Measurements from ENCODE around the gene INSM1. TPM values are rescaled to one million over a fixed set of nuclear protein-coding genes. Genes with fewer than 3 reads are reported as not detected.
A peak's percentile ranks its signal among the peaks of the same experiment; 100 is the strongest.
"Not testable (repeated sequence)": the region's sequence is repeated elsewhere in the genome, so short reads cannot be mapped to it uniquely, and the experiment has no call there.

The INSM1 gene
- total RNA-seq, 2 experiments from 2014 or later = 0.25 to 0.38 TPM

DNA sequence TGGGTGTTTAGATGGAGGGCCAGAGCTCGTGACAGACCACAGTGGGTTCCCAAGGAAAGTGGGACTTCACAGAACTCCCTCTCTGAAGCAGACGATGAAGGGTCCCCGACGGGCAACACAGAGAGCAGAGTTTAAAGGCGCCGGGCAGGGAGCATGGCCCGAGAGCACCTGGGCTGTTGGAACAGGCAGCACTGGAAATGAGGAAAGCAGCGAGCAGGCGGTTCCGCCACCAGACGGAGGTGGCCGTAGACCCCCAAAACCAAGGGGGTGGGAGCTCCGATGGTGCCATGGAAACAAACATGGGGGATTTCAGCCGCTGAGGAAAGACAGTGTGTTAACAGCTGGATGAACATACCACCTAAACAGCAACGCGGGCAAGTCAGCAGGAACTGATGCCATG is 27.5 kb upstream of the INSM1 start:
- CTCF ChIA-PET = no interaction called here
- no peaks in the 10 kb centered on the region for H3K36me3 Mint-ChIP-seq (ENCODE audit: low read depth)
- H3K27me3 Mint-ChIP-seq (ENCODE audit: low read depth) = peaks cover 6% of the 10 kb centered on the region
- H3K4me3 Mint-ChIP-seq = no peak overlapping the region
- intact Hi-C loops (cut with micrococcal nuclease) = no loop called here
- no peak overlapping the region for H3K27ac Mint-ChIP-seq
- no peaks in the 10 kb centered on the region for H3K4me1 Mint-ChIP-seq (ENCODE audit: low read depth)
- H3K9me3 Mint-ChIP-seq = no peaks in the 10 kb centered on the region
- no peak for DNase-seq

DNA sequence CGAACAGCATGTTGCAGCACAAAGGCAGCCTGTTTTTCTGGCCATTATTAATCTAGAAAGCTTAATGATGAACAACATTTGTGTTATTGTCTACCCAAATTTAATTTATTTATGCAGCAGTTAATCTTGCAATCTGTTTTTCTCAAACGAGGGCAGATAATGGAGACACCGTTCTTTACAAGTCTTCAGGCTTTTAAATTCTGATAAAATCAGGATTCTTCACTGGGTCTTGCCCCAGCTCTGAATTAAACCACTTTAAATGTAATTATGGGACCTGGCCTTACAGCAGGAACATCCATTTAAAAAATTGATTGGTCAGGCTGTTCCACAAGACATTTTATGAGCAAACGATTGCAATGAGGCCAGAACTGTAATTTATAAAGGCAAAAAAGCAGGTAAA is 26.5 kb upstream of the INSM1 start:
- intact Hi-C loops (cut with micrococcal nuclease) = no loop called here
- CTCF ChIA-PET = no interaction called here
- Mint-ChIP-seq H3K36me3 (ENCODE audit: low read depth) (no peaks in the 10 kb centered on the region), H3K27ac (no peak overlapping the region), H3K27me3 (ENCODE audit: low read depth) (peaks cover 6% of the 10 kb centered on the region), H3K4me1 (ENCODE audit: low read depth) (no peaks in the 10 kb centered on the region), H3K9me3 (no peaks in the 10 kb centered on the region), H3K4me3 (no peak overlapping the region)
- no peak for DNase-seq

DNA sequence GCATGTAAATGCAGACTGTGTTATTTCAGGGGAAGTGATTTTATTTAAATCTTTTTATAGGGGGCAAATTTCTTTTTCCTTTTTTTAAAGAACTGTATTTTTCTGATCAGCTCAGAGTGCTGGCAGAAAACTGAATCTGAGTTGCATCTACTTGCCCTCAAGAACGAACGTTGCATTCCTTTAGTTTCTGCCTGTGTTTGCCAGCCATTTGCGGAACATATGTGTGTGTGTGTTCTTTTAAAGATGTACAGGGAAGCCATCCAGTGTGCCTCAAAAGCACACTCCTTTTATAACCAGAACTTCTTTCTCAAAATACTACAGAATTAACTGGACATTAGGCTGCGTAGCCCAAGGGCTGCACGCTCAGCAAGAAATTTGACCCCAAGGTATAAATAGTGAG is 25.8 kb upstream of the INSM1 start:
- intact Hi-C loops (cut with micrococcal nuclease) = no loop called here
- CTCF ChIA-PET = no interaction called here
- H3K27ac Mint-ChIP-seq = no peak overlapping the region

DNA sequence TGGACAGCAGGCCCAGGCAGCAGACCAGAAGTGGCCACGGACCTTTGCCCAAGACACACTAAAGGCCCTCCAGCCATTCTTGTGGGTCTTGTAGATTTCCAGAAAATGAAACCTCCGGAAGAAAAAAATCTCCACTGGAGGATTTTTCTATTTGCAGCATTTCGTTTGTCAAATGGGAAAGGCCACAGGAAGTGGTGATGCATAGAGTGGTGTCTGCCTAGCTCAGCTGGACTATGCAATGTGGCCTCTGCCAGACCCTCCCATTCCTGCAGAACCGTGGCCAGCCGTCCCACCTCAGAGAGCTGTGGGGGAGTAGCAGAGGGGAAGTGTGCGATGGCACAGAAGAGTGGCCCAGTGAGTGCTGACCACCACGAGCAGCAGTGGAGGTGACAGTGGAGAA is 24.0 kb upstream of the INSM1 start:
- H3K27me3 Mint-ChIP-seq (ENCODE audit: low read depth) = peaks cover 10% of the 10 kb centered on the region
- CTCF ChIA-PET = no interaction called here
- no peak overlapping the region for H3K4me3 Mint-ChIP-seq
- H3K9me3 Mint-ChIP-seq = no peaks in the 10 kb centered on the region
- no peak for DNase-seq
- H3K27ac Mint-ChIP-seq = no peak overlapping the region
- H3K36me3 Mint-ChIP-seq (ENCODE audit: low read depth) = no peaks in the 10 kb centered on the region
- intact Hi-C loops (cut with micrococcal nuclease) = no loop called here
- H3K4me1 Mint-ChIP-seq (ENCODE audit: low read depth) = no peaks in the 10 kb centered on the region

More for the DNA sequence above, 25.8 kb upstream of the INSM1 start:
- no peak overlapping the region for H3K4me3 Mint-ChIP-seq
- no peaks in the 10 kb centered on the region for H3K9me3 Mint-ChIP-seq
- H3K4me1 Mint-ChIP-seq (ENCODE audit: low read depth) = no peaks in the 10 kb centered on the region
- H3K27me3 Mint-ChIP-seq (ENCODE audit: low read depth) = peaks cover 6% of the 10 kb centered on the region
- H3K36me3 Mint-ChIP-seq (ENCODE audit: low read depth) = no peaks in the 10 kb centered on the region
- no peak for DNase-seq

DNA sequence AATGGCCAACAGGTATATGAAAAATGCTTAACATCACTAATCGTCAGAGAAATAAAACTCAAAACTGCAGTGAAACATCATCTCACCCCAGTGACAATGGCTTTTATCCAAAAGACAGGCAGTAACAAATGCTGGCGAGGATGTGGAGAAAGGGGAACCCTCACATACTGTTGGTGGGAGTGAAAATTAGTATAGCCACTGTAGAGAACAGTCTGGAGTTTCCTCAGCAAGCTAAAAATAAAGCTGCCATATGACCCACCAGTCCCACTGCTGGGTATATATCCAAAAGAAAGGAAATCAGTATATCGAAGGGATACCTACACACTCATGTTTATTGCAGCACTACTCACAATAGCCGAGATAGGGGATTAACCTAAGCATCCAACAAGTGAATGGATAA is 23.4 kb upstream of the INSM1 start:
- intact Hi-C loops (cut with micrococcal nuclease) = no loop called here
- Mint-ChIP-seq H3K27me3 (ENCODE audit: low read depth) (peaks cover 14% of the 10 kb centered on the region), H3K4me3 (no peak overlapping the region), H3K4me1 (ENCODE audit: low read depth) (no peaks in the 10 kb centered on the region), H3K36me3 (ENCODE audit: low read depth) (no peaks in the 10 kb centered on the region), H3K9me3 (no peaks in the 10 kb centered on the region), H3K27ac (no peak overlapping the region)
- CTCF ChIA-PET = no interaction called here
- no peak for DNase-seq

DNA sequence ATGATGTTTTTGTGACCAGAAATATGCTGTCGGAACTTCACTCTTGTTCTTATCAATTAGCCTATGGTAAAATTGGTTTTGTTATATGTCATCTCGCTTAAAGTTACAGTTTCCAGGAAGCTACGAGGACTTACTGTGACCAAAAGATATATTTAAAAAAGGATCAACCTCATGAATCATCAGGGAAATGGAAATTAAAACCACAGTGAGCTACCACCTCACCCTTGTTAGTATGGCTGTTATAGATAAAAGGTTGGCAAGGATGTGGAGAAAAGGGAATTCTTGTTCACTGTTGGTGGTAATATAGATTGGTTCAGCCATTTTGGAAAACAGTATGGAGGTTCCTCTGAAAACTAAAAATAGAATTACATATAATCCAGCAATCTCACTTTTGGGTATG is 14.3 kb upstream of the INSM1 start:
- CTCF ChIA-PET = no interaction called here
- no peak for DNase-seq
- H3K36me3 Mint-ChIP-seq (ENCODE audit: low read depth) = no peaks in the 10 kb centered on the region
- intact Hi-C loops (cut with micrococcal nuclease) = no loop called here
- H3K27ac Mint-ChIP-seq = no peak overlapping the region
- no peaks in the 10 kb centered on the region for H3K9me3 Mint-ChIP-seq
- peaks cover 33% of the 10 kb centered on the region for H3K27me3 Mint-ChIP-seq (ENCODE audit: low read depth)
- H3K4me1 Mint-ChIP-seq (ENCODE audit: low read depth) = no peaks in the 10 kb centered on the region
- H3K4me3 Mint-ChIP-seq = no peak overlapping the region

DNA sequence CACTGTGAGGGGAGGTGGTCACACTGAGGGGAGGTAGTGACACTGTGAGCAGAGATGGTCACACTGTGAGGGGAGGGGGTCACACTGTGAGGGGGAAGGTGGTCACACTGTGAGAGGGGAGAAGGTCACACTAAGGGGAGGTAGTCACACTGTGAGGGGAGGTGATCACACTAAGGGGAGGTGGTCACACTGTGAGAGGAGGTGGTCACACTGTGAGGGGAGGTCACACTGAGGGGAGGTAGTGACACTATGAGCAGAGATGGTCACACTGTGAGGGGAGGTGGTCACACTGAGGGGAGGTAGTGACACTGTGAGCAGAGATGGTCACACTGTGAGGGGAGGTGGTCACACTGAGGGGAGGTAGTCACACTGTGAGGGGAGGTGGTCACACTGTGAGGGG is 12.4 kb upstream of the INSM1 start:
- H3K27me3 Mint-ChIP-seq (ENCODE audit: low read depth) = peaks cover 29% of the 10 kb centered on the region
- H3K36me3 Mint-ChIP-seq (ENCODE audit: low read depth); H3K27ac Mint-ChIP-seq; H3K9me3 Mint-ChIP-seq; CTCF ChIA-PET; H3K4me3 Mint-ChIP-seq; intact Hi-C loops (cut with micrococcal nuclease); DNase-seq; H3K4me1 Mint-ChIP-seq (ENCODE audit: low read depth): not testable (repeated sequence)

DNA sequence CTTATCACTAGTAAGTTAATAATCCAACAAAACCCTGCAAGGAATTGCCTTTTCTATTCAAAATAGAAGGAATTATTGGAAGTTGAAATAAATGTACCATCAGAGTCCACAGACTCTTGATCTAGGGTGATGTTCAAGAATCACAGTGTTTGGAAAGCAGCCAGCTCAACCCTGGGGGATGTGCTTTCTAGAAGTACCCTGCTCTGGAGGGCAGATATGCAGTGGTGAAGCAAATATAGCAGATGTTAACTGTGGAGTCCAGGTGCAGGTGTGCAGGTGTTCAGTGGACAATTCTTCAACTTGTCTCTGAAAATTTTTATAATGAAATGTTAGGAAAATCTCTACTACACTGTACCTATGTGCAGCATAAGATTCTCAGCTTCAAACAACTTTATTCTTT is 9.1 kb upstream of the INSM1 start:
- H3K9me3 Mint-ChIP-seq = no peaks in the 10 kb centered on the region
- H3K4me3 Mint-ChIP-seq = no peak overlapping the region
- peaks cover 51% of the 10 kb centered on the region for H3K27me3 Mint-ChIP-seq (ENCODE audit: low read depth)
- H3K27ac Mint-ChIP-seq = no peak overlapping the region
- no peak for DNase-seq
- CTCF ChIA-PET = interaction anchor here (0.6 to 2.1 kb wide), 3 partner anchors 14 to 129 kb away, joined by 3 to 6 read pairs (median 4); no protein-coding TSS in a partner anchor
- H3K4me1 Mint-ChIP-seq (ENCODE audit: low read depth) = peaks cover 15% of the 10 kb centered on the region
- intact Hi-C loops (cut with micrococcal nuclease) = no loop called here
- no peaks in the 10 kb centered on the region for H3K36me3 Mint-ChIP-seq (ENCODE audit: low read depth)

DNA sequence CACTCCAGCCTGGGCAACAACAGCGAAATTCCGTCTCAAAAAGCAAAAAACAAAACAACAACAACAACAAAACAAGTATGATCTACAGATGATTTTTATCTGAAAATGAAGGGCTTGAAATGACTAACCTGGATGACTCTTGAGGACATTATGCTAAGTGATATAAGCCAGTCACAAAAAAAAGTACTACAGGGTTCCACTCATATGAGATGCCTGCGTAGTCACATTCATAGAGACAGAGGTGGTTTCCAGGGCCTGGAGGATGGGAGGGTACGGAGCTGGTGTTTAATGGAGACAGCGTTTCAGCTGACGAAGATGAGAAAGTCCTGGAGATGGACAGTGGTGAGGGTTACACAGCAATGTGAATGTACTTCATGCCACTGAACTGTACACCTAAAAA is 8.3 kb upstream of the INSM1 start:
- Mint-ChIP-seq H3K27me3 (ENCODE audit: low read depth) (peaks cover 50% of the 10 kb centered on the region), H3K36me3 (ENCODE audit: low read depth) (no peaks in the 10 kb centered on the region), H3K4me3 (no peak overlapping the region), H3K9me3 (no peaks in the 10 kb centered on the region), H3K27ac (no peak overlapping the region), H3K4me1 (ENCODE audit: low read depth) (peaks cover 17% of the 10 kb centered on the region)
- intact Hi-C loops (cut with micrococcal nuclease) = loop anchor here (1.0 to 5.0 kb wide), 6 partner anchors 93 to 743 kb away; no protein-coding TSS in a partner anchor
- CTCF ChIA-PET = interaction anchor here (0.8 to 2.1 kb wide), 4 partner anchors 10 to 234 kb away, joined by 3 to 6 read pairs (median 3); no protein-coding TSS in a partner anchor
- DNase-seq = no peak

DNA sequence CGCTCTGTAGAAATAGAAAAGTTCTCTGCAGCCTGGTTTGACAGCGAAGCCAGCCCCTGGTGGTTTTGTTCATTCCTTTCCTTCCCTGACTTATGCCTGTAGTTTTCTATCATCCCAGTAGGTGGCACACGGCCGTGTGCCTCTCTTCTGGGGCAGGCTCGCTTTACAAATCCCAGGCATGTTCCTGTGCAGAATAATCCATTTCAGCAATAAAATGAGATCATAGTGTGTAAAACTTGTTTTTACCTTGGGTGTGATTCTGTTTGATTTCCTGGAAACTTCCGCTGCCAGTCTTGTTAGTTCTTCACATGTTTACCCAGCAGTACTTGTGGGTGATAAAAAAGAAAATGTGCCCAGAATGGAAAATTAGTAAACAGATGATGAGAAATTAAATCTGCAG is 7.4 kb upstream of the INSM1 start:
- Mint-ChIP-seq H3K27me3 (ENCODE audit: low read depth) (peaks cover 53% of the 10 kb centered on the region), H3K9me3 (no peaks in the 10 kb centered on the region), H3K4me1 (ENCODE audit: low read depth) (peaks cover 21% of the 10 kb centered on the region), H3K4me3 (no peak overlapping the region), H3K36me3 (ENCODE audit: low read depth) (no peaks in the 10 kb centered on the region), H3K27ac (no peak overlapping the region)
- DNase-seq = peak; percentile 54
- intact Hi-C loops (cut with micrococcal nuclease) = loop anchor here (1.0 to 5.0 kb wide), 6 partner anchors 92 to 742 kb away; no protein-coding TSS in a partner anchor
- CTCF ChIA-PET = interaction anchor here (0.7 to 0.9 kb wide), 2 partner anchors 9 to 443 kb away, joined by 3 to 4 read pairs; no protein-coding TSS in a partner anchor

DNA sequence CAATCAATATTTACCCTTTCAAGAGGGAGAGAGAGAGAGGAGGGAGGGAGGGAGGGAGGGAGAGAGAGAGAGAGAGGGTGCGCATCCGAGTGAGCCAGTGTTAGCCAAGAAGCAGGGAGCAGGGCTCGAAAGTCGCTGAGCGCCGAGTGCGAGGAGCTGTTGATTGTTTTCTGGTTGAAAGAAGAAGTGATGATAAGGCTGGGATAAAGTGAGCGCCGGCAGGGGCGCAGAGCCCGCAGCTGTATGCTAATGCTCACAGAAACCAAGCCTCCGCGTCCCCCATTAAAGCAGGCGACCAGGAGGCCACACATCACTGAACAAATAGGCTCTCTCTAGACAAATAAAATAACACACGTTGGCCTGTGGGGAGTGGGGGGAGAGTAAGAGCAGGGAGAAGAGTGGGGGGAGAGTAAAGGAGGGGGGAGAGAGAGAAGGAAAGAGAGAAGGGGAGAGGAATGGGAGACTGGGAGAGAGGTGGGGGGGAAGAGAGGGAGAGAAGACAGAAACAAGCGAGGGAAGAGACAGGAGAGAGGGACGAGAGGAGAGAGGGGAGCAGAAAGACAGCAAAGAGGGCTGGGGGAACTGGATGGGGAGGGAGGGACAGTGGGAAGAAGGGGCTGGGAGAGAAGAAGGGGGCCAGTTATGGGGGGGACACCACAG is 5.0 kb upstream of the INSM1 start:
- Mint-ChIP-seq H3K27ac (no peak overlapping the region), H3K27me3 (ENCODE audit: low read depth) (peaks cover 66% of the 10 kb centered on the region), H3K9me3 (no peaks in the 10 kb centered on the region), H3K36me3 (ENCODE audit: low read depth) (no peaks in the 10 kb centered on the region), H3K4me1 (ENCODE audit: low read depth) (peaks cover 29% of the 10 kb centered on the region), H3K4me3 (no peak overlapping the region)
- intact Hi-C loops (cut with micrococcal nuclease) = loop anchor here (5.0 kb wide), 2 partner anchors 89 to 739 kb away; no protein-coding TSS in a partner anchor
- CTCF ChIA-PET = no interaction called here
- no peak for DNase-seq

DNA sequence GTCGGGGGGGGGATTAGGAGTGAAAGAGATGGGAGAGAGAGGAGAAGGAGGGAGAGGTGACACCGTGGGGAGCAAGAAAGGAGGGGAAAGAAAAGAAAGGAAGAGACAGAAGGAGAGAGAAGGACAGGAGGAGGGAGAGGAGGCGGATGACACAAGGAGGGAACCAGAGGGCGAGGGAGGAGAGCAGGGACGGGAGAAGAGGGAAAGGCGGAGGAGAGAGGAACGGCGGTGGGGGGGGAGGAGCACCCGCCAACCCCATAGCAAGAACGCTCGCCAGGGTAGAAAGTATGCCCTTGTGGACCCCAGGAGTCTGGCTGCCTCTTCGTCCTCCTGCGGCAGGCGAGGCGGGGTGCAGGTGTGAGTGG is 4.5 kb upstream of the INSM1 start:
- H3K27me3 Mint-ChIP-seq (ENCODE audit: low read depth) = peaks cover 66% of the 10 kb centered on the region
- H3K4me3 Mint-ChIP-seq = no peak overlapping the region
- no peak overlapping the region for H3K27ac Mint-ChIP-seq
- CTCF ChIA-PET = no interaction called here
- DNase-seq = no peak
- intact Hi-C loops (cut with micrococcal nuclease) = loop anchor here (5.0 kb wide), 2 partner anchors 89 to 739 kb away; no protein-coding TSS in a partner anchor
- no peaks in the 10 kb centered on the region for H3K9me3 Mint-ChIP-seq
- H3K4me1 Mint-ChIP-seq (ENCODE audit: low read depth) = peaks cover 29% of the 10 kb centered on the region
- no peaks in the 10 kb centered on the region for H3K36me3 Mint-ChIP-seq (ENCODE audit: low read depth)

DNA sequence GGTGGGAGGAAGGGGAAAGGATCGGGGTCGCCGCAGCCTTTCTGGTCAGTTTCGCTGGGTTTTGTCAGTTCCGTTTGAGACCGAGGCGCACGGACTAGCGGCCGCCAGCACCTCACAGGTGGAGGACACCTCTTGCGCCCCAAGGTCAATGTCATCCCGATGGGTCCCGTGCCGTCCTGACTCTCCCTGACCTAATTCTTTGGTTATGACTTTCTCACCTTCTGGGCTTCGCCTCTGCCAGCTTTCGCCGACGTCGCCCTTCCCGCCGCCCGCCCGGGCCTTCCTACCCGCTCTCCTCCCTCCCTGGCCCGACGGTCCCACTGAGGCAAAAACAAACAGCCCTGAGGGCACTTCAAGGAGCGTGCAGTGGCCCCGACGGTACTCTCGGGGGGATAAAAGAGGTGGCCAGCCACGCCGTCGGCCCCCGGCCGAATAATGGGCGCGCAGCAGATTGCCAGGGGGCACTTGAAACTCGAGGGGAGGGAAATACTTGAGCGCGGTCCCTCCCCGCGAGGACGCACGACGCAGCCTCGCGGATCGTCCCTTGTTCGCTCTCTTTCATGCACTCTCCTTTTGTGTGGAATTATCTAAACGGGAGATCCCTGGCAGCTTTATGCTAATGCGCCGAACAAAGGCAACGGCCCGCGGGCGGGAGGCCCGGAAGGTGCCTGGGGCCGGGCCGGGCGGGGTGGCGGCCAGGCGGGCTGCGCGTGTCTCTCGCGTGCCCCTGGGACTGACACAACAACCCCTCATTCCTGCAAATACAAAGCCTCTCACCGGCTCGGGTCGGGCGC is 3.9 kb upstream of the INSM1 start:
- H3K27me3 Mint-ChIP-seq (ENCODE audit: low read depth) = peaks cover 66% of the 10 kb centered on the region
- H3K4me3 Mint-ChIP-seq = no peak overlapping the region

More for the DNA sequence above, 3.9 kb upstream of the INSM1 start:
- H3K36me3 Mint-ChIP-seq (ENCODE audit: low read depth) = no peaks in the 10 kb centered on the region
- CTCF ChIA-PET = no interaction called here
- peaks cover 29% of the 10 kb centered on the region for H3K4me1 Mint-ChIP-seq (ENCODE audit: low read depth)
- intact Hi-C loops (cut with micrococcal nuclease) = loop anchor here (5.0 kb wide), 2 partner anchors 88 to 738 kb away; no protein-coding TSS in a partner anchor
- no peak overlapping the region for H3K27ac Mint-ChIP-seq
- DNase-seq = no peak
- no peaks in the 10 kb centered on the region for H3K9me3 Mint-ChIP-seq

Measured in activated naive CD4-positive, alpha-beta T cell treated with anti-CD3 and anti-CD28 coated beads for 36 hours (primary cell).